Measurements from ENCODE around the gene TERT. TPM values are rescaled to one million over a fixed set of nuclear protein-coding genes. Genes with fewer than 3 reads are reported as not detected.

Gene TERT
- total RNA-seq, 1 experiment from 2014 or later, result 6.1 TPM

GRCh38 chr5:1235379-1235778, 59.5 kb downstream of the TERT start:
- intact Hi-C loops (cut with micrococcal nuclease; ENCODE audit: unreplicated experiment), result no loop called here
- peaks cover 5% of the 10 kb centered on the region for H3K4me1 Mint-ChIP-seq (ENCODE audit: low read depth, unreplicated experiment)
- no peaks in the 10 kb centered on the region for H3K4me1 ChIP-seq
- H3K4me3 ChIP-seq (ENCODE audit: low read depth, low read length), result no peak overlapping the region
- no peak overlapping the region for H3K4me3 Mint-ChIP-seq (ENCODE audit: unreplicated experiment)
- H3K27me3 ChIP-seq (replicated peaks; ENCODE audit: control insufficient read depth, insufficient read depth, low read length), result no peaks in the 10 kb centered on the region
- POLR2A ChIA-PET, result no interaction called here
- no peaks in the 10 kb centered on the region for H3K27me3 Mint-ChIP-seq (ENCODE audit: insufficient read depth, unreplicated experiment)
- H3K27ac Mint-ChIP-seq (ENCODE audit: unreplicated experiment), result no peak overlapping the region
- peaks cover 10% of the 10 kb centered on the region for H3K9me3 Mint-ChIP-seq (ENCODE audit: unreplicated experiment)
- CTCF ChIA-PET, result interaction anchor here (0.6 to 1.2 kb wide), 5 partner anchors 16 to 228 kb away, joined by 3 to 7 read pairs (median 4); no protein-coding TSS in a partner anchor
- no peak for DNase-seq
- H3K9me3 ChIP-seq, result 0 out of 2 replicates have a peak, but pooled peaks cover 11% of the 10 kb centered on the region
- TF ChIP-seq CTCF (IDR thresholded peaks at IDR 0.05; ENCODE audit: insufficient read depth in 1 of 2, low read depth in 1 of 2, low read length in 1 of 2, severe bottlenecking in 1 of 2, unreplicated experiment in 1 of 2), result peak in 1 of 2 experiments; percentile 18
- no TSS peak for BruUV-seq (replicated peaks)
- H3K36me3 Mint-ChIP-seq (ENCODE audit: insufficient read depth, unreplicated experiment), result peaks cover 5% of the 10 kb centered on the region
- no peaks in the 10 kb centered on the region for H3K36me3 ChIP-seq (ENCODE audit: control insufficient read depth, insufficient read depth, low read length)

GRCh38 chr5:1232780-1233179, 62.1 kb downstream of the TERT start:
- Mint-ChIP-seq H3K4me1 (ENCODE audit: low read depth, unreplicated experiment) (no peaks in the 10 kb centered on the region), H3K36me3 (ENCODE audit: insufficient read depth, unreplicated experiment) (peaks cover under 1% of the 10 kb centered on the region), H3K27me3 (ENCODE audit: insufficient read depth, unreplicated experiment) (peaks cover 4% of the 10 kb centered on the region), H3K9me3 (ENCODE audit: unreplicated experiment) (peaks cover 10% of the 10 kb centered on the region), H3K27ac (ENCODE audit: unreplicated experiment) (no peak overlapping the region), H3K4me3 (ENCODE audit: unreplicated experiment) (no peak overlapping the region)
- Histone ChIP-seq H3K27me3 (replicated peaks; ENCODE audit: control insufficient read depth, insufficient read depth, low read length) (no peaks in the 10 kb centered on the region; the same call in 1 of the 2 replicates), H3K4me1 (no peaks in the 10 kb centered on the region), H3K36me3 (ENCODE audit: control insufficient read depth, insufficient read depth, low read length) (no peaks in the 10 kb centered on the region), H3K9me3 (0 out of 2 replicates have a peak, but pooled peaks cover 11% of the 10 kb centered on the region), H3K4me3 (ENCODE audit: low read depth, low read length) (no peak overlapping the region)
- no peak for TF ChIP-seq CTCF (IDR thresholded peaks at IDR 0.05; ENCODE audit: insufficient read depth in 1 of 2, low read depth in 1 of 2, low read length in 1 of 2, severe bottlenecking in 1 of 2, unreplicated experiment in 1 of 2)
- POLR2A ChIA-PET, result no interaction called here
- CTCF ChIA-PET, result interaction anchor here (1.2 kb wide), 1 partner anchor 65 kb away, joined by 5 read pairs; no protein-coding TSS in a partner anchor
- no peak for DNase-seq
- intact Hi-C loops (cut with micrococcal nuclease; ENCODE audit: unreplicated experiment), result no loop called here
- no TSS peak for BruUV-seq (replicated peaks)

GRCh38 chr5:1231354-1231905, 63.4 kb downstream of the TERT start:
- ChIA-PET POLR2A (no interaction called here), CTCF (interaction anchor here (0.7 to 0.9 kb wide), 2 partner anchors 23 to 70 kb away, joined by 3 read pairs; no protein-coding TSS in a partner anchor)
- Histone ChIP-seq H3K4me1 (no peaks in the 10 kb centered on the region), H3K4me3 (ENCODE audit: low read depth, low read length) (no peak overlapping the region), H3K9me3 (0 out of 2 replicates have a peak, but pooled peaks cover 9% of the 10 kb centered on the region), H3K27me3 (replicated peaks; ENCODE audit: control insufficient read depth, insufficient read depth, low read length) (no peaks in the 10 kb centered on the region; the same call in 1 of the 2 replicates), H3K36me3 (ENCODE audit: control insufficient read depth, insufficient read depth, low read length) (no peaks in the 10 kb centered on the region)
- Mint-ChIP-seq H3K36me3 (ENCODE audit: insufficient read depth, unreplicated experiment) (no peaks in the 10 kb centered on the region), H3K27me3 (ENCODE audit: insufficient read depth, unreplicated experiment) (peaks cover 4% of the 10 kb centered on the region), H3K4me3 (ENCODE audit: unreplicated experiment) (no peak overlapping the region), H3K9me3 (ENCODE audit: unreplicated experiment) (peaks cover 9% of the 10 kb centered on the region), H3K4me1 (ENCODE audit: low read depth, unreplicated experiment) (no peaks in the 10 kb centered on the region), H3K27ac (ENCODE audit: unreplicated experiment) (no peak overlapping the region)
- intact Hi-C loops (cut with micrococcal nuclease; ENCODE audit: unreplicated experiment), result no loop called here
- BruUV-seq (replicated peaks), result no TSS peak
- no peak for TF ChIP-seq CTCF (IDR thresholded peaks at IDR 0.05; ENCODE audit: insufficient read depth in 1 of 2, low read depth in 1 of 2, low read length in 1 of 2, severe bottlenecking in 1 of 2, unreplicated experiment in 1 of 2)
- no peak for DNase-seq

All from Caco-2 (cell line).